A549 (cell line): Measurements from ENCODE around the gene ZNRF3. TPM values are rescaled to one million over a fixed set of nuclear protein-coding genes. Genes with fewer than 3 reads are reported as not detected.
A peak's percentile ranks its signal among the peaks of the same experiment; 100 is the strongest.

Source experiments
- ATAC-seq, 2 experiments: fragments of 200-7000 bp in 1 of 2; fragments of >200 bp in 1 of 2; cut with Nextera tagmentation in 1 of 2; cut with Tn5 transposase in 1 of 2; 3 replicates each; pipeline versions ENCODE4 v1.8.0 to v1.9.1; 2018 to 2020; ENCODE audit warnings: mild to moderate bottlenecking in 1 of 2, moderate library complexity in 1 of 2
- CTCF ChIA-PET: fragments of 300-600 bp; sonication (Branson Sonifier 250); formaldehyde crosslinking; extraction: SDS; loops from one replicate; lab custom pipeline; 2021; ENCODE audit warnings: antibody characterized with exemption, inconsistent platforms; lab: Yijun Ruan, JAX
- POLR2A ChIA-PET: fragments of 350-600 bp; formaldehyde crosslinking; extraction: SDS; loops from one replicate; lab custom pipeline; 2021; ENCODE audit warnings: antibody characterized with exemption, inconsistent platforms; lab: Yijun Ruan, JAX
- DNase-seq, 2 experiments: peaks; one replicate each; pipeline versions ENCODE4 v3.0.0 to v3.0.0-alpha.2; 2011 to 2016; ENCODE audit warnings: low read depth in 1 of 2, low spot score in 1 of 2
- FAIRE-seq: peaks from 2 replicates; lab custom pipeline; 2011; peaks lifted over from hg19 to GRCh38; lab: Jason Lieb, UNC
- H3K27ac ChIP-seq, 2 experiments: fragments of >200 bp; sonication (Bioruptor Twin); formaldehyde crosslinking; 3 replicates each; pipeline ENCODE4 v1.5.1; 2016 to 2017
- H3K4me1 ChIP-seq: fragments of >200 bp; sonication (Bioruptor Twin); formaldehyde crosslinking; 3 replicates; pipeline ENCODE4 v1.6.1; 2016
- H3K4me2 ChIP-seq: fragments of >200 bp; sonication (Bioruptor Twin); formaldehyde crosslinking; 3 replicates; pipeline ENCODE4 v1.6.1; 2016
- H3K4me3 ChIP-seq: fragments of >200 bp; sonication (Bioruptor Twin); formaldehyde crosslinking; 3 replicates; pipeline ENCODE4 v1.5.1; 2016
- H3K9me3 ChIP-seq: fragments of >200 bp; sonication (Bioruptor Twin); formaldehyde crosslinking; 3 replicates; pipeline ENCODE4 v1.6.1; 2016
- BHLHE40 ChIP-seq: IDR thresholded peaks from 2 replicates; pipeline ENCODE4 v1.6.1; 2012; ENCODE audit warnings: low read depth, low read length, inconsistent platforms
- CBX2 ChIP-seq: fragments of 200-600 bp; sonication (generic); IDR thresholded peaks from 2 replicates; pipeline ENCODE4 v1.6.1; 2016; ENCODE audit warnings: low read depth, mild to moderate bottlenecking, borderline replicate concordance
- CBX8 ChIP-seq: fragments of 200-600 bp; sonication (generic); IDR thresholded peaks from 2 replicates; pipeline ENCODE4 v1.6.1; 2016
- CHD2 ChIP-seq: fragments of 150-350 bp; IDR thresholded peaks from 2 replicates; pipeline ENCODE4 v1.6.1; 2014; ENCODE audit warnings: low read length; ENCODE audit not compliant: partially characterized antibody
- EHMT2 ChIP-seq: fragments of 200-600 bp; sonication (generic); IDR thresholded peaks from 2 replicates; pipeline ENCODE4 v1.6.1; 2016; ENCODE audit warnings: antibody characterized with exemption, low read depth, mild to moderate bottlenecking, moderate library complexity
- EP300 ChIP-seq, 2 experiments: fragments of >200 bp; sonication (Bioruptor Twin); formaldehyde crosslinking; IDR thresholded peaks; 2 replicates in 1 of 2; 3 replicates in 1 of 2; pipeline ENCODE4 v1.6.1; 2016 to 2017
- HDAC2 ChIP-seq: fragments of 200-600 bp; sonication (generic); IDR thresholded peaks from 2 replicates; pipeline ENCODE4 v1.6.1; 2016
- HEYL ChIP-seq: fragments of 250-450 bp; sonication (Bioruptor Pico); IDR thresholded peaks from 2 replicates; pipeline ENCODE4 v1.8.0; 2021; ENCODE audit warnings: mild to moderate bottlenecking, moderate library complexity
- JUN ChIP-seq, 2 experiments: fragments of >200 bp; sonication (Bioruptor Twin); formaldehyde crosslinking; IDR thresholded peaks; 2 replicates in 1 of 2; 3 replicates in 1 of 2; pipeline ENCODE4 v1.6.1; 2016 to 2017
- JUNB ChIP-seq: fragments of >200 bp; sonication (Bioruptor Twin); formaldehyde crosslinking; IDR thresholded peaks from 2 replicates; pipeline ENCODE4 v1.6.1; 2016
- MAZ ChIP-seq: fragments of 150-350 bp; IDR thresholded peaks from 2 replicates; pipeline ENCODE4 v1.6.1; 2014; ENCODE audit warnings: antibody characterized with exemption, low read depth, low read length, borderline replicate concordance
- RAD21 ChIP-seq, 2 experiments: fragments of >200 bp in 1 of 2; sonication (Bioruptor Twin) in 1 of 2; formaldehyde crosslinking in 1 of 2; IDR thresholded peaks in 1 of 2; conservative IDR thresholded peaks in 1 of 2; 2 replicates in 1 of 2; 3 replicates in 1 of 2; pipeline ENCODE4 v1.6.1; 2012 to 2018; ENCODE audit warnings: inconsistent platforms in 1 of 2
- RARB ChIP-seq: fragments of 250-450 bp; sonication (Bioruptor Pico); IDR thresholded peaks from 2 replicates; pipeline ENCODE4 v1.8.0; 2021; ENCODE audit warnings: mild to moderate bottlenecking, moderate library complexity
- RCOR1 ChIP-seq: fragments of 150-350 bp; IDR thresholded peaks from 2 replicates; pipeline ENCODE4 v1.6.1; 2014; ENCODE audit warnings: antibody characterized with exemption, low read length, low read depth
- TFCP2L1 ChIP-seq: fragments of 250-450 bp; sonication (Bioruptor Pico); IDR thresholded peaks from 2 replicates; pipeline ENCODE4 v1.5.0; 2021; ENCODE audit warnings: mild to moderate bottlenecking
- WGBS: methylation state at CpG from one replicate; pipeline ENCODE4 v1.1.6; 2017; ENCODE audit errors: missing lambda C conversion rate; 5-methylcytosine and 5-hydroxymethylcytosine counted together
- polyA plus RNA-seq, 4 experiments: library from polyadenylated mRNA; depleted of rRNA in 3 of 4; stranded (reverse); fragments of >200 nt; fragmentation: RNase III in 1 of 4; extraction: RNeasy Plus Mini Kit Qiagen cat#74134 plus additional on column Dnase treatment in 1 of 4; gene quantifications; 2 replicates in 3 of 4; 3 replicates in 1 of 4; pipeline ENCODE4 v1.2.3, GENCODE V29; 2011 to 2017
- TF ChIP-seq, protein P1 (sequence below): IDR thresholded peaks from 2 replicates; pipeline ENCODE4 v1.6.1; 2012
- TF ChIP-seq, protein P2 (sequence below): fragments of 250-450 bp; sonication (Bioruptor Pico); IDR thresholded peaks from 2 replicates; pipeline ENCODE4 v1.5.0; 2021; ENCODE audit warnings: mild to moderate bottlenecking, moderate library complexity, borderline replicate concordance
- TF ChIP-seq, protein P3 (sequence below): fragments of 450-650 bp; IDR thresholded peaks from 2 replicates; pipeline ENCODE4 v1.6.1; 2014; ENCODE audit warnings: antibody characterized with exemption
- TF ChIP-seq, protein P4 (sequence below): fragments of >200 bp; sonication (Bioruptor Twin); formaldehyde crosslinking; IDR thresholded peaks from 2 replicates; pipeline ENCODE4 v1.6.1; 2016
- TF ChIP-seq, protein P5 (sequence below): fragments of >200 bp; sonication (Bioruptor Twin); formaldehyde crosslinking; IDR thresholded peaks from 3 replicates; pipeline ENCODE4 v1.5.1; 2016
- TF ChIP-seq, protein P6 (sequence below): fragments of 250-450 bp; sonication (Bioruptor Pico); IDR thresholded peaks from 2 replicates; pipeline ENCODE4 v1.5.0; 2020; ENCODE audit warnings: low read depth, mild to moderate bottlenecking, moderate library complexity

The ZNRF3 gene
- polyA plus RNA-seq, 2 of the 4 experiments (the other 2 are of a cell fraction), result 4.6 to 6.9 TPM

DNA sequence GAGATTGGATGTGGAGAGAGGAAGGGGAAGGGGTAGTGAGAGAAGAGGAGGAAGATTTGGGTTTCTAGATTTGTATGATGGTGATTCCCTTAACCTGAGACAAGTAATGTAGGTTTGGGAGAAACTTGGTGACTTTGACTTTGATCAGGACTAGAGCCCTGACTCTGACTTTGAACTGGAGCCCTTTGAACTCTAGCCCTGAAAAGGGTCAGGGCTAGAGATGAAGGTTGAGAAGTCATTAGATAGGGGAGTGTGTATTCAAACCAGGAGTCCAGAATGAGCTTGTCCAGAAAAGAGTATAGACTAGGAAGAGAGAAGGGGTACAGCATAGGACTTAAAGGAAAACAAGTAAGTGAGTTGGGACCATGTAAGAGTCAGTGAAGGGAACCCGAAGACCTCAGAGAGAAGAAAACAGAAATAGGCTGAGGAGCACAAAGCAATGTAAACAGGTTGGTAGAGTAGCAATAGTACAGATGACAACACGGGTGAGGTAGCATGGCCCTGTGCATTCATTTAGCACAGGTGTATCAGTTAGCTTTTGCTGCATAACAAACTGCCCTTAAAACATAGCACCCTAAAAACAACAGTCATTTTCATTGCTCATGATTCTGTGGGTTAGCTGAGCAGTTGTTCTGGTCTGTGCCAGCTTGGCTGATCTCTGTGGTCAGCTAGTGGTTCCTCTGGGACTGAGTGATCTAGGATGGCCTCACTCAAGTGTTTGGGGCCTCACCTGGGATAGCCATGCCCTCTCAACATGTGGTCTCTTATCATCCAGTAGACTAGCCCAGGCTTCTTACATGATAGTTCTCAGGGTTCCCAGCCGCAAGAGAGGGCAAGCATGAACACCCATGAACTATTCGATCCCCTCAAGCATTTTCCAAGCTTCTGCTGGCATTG lies 135.2 kb downstream of the ZNRF3 start (continued):
- no peak for TF ChIP-seq RARB (CRISPR knock-in tag)
- no peak for TF ChIP-seq RAD21 (conservative IDR thresholded peaks at IDR 0.05 in 1 of 2, IDR thresholded peaks at IDR 0.05 in 1 of 2)

DNA sequence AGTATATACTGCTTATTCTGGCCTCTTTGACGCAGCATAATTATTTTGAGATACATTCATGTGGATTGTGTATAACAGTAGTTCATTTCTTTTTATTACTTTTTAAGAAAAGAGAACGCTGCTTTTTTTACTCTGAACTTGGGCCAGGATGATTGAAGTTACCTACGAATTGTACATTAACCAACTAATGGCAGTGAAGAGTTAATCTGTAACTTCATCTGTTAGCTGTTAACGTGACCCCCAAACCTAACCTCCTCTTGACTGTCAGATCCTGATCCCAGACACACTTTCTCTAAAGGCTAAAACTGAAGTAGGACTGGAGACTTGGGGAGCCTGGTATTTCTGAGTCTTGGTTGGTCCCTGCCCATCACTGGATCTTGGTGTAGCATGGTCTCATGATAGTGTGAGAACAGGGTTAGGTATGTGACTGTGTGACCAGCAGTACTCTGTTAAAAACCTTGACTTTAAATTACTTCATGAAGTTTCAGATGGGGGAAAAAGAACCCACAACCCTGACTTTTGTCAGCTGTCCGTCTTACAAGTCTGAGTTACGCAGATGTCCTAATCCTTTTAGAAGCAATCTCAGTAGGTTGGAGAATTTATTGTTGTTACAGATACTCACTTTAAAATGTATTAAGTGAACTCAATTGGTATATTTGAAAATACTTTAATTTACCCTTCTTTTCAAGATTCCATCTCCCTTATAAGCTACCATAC lies 138.9 kb downstream of the ZNRF3 start:
- Histone ChIP-seq H3K4me2 (peak overlapping the region; percentile 67), H3K27ac (peak overlapping the region; percentile 89), H3K9me3 (peaks cover 5% of the 10 kb centered on the region; the same call in 2 of the 3 replicates), H3K4me1 (peaks cover 35% of the 10 kb centered on the region), H3K4me3 (no peak overlapping the region)
- peak in 1 of 2 experiments; percentile 71; a peak in 3 of 6 replicates for ATAC-seq
- no peak for FAIRE-seq
- no peak for DNase-seq
- TF ChIP-seq JUN (IDR thresholded peaks at IDR 0.05) (0 out of 5 replicates have a peak, but pooled peaks of 1 of the 2 experiments have one; percentile 25), CHD2 (no peak), CBX2 (no peak)
- TF ChIP-seq, protein P1, sequence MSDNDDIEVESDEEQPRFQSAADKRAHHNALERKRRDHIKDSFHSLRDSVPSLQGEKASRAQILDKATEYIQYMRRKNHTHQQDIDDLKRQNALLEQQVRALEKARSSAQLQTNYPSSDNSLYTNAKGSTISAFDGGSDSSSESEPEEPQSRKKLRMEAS, result no peak
- ChIA-PET POLR2A (no interaction called here), CTCF (interaction anchor here (1.0 kb wide), 1 partner anchor 20 kb away, joined by 3 read pairs; no protein-coding TSS in a partner anchor)
- 32% methylated on average over 6 of the region's 6 CpGs for WGBS

DNA sequence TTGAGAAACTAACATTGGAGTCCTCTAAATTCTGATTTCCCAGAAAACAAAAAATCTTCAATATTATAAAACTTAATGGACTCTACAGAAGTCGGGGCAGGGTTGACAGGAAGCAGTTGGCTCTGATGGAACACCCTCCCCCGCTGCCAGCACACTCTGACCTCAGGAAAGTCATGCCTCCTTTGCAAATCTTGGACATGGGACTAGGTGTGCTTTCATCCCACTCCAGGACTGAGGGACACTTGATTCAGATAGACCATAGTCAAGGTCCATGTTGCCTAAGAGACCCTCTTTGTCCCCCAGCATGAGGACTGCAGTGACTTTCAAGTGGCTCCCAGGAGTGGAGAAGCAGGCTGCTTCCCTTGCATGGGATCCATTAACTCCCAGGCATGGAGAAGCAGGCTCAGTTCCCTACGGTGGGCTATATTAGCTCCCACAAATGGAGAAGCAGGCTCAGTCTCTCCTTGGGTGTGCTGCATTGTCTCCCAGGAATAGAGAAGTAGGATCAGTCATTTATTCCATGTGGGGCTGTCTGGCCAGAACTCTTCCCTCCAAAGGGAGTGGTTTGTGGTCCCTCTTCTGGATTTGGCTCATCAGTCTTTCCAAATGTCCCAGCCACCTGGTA lies 139.9 kb downstream of the ZNRF3 start:
- ATAC-seq (no peak; a peak in 1 of 6 replicates), DNase-seq (no peak), FAIRE-seq (no peak)
- Histone ChIP-seq H3K4me1 (peaks cover 38% of the 10 kb centered on the region), H3K4me2 (peak overlapping the region; percentile 67), H3K4me3 (no peak overlapping the region), H3K27ac (peak overlapping the region; percentile 89), H3K9me3 (peaks cover 5% of the 10 kb centered on the region; the same call in 2 of the 3 replicates)
- TF ChIP-seq BHLHE40, result no peak
- no peak for TF ChIP-seq JUNB
- TF ChIP-seq HEYL (CRISPR knock-in tag), result no peak
- no peak for TF ChIP-seq HDAC2
- TF ChIP-seq, protein P2, sequence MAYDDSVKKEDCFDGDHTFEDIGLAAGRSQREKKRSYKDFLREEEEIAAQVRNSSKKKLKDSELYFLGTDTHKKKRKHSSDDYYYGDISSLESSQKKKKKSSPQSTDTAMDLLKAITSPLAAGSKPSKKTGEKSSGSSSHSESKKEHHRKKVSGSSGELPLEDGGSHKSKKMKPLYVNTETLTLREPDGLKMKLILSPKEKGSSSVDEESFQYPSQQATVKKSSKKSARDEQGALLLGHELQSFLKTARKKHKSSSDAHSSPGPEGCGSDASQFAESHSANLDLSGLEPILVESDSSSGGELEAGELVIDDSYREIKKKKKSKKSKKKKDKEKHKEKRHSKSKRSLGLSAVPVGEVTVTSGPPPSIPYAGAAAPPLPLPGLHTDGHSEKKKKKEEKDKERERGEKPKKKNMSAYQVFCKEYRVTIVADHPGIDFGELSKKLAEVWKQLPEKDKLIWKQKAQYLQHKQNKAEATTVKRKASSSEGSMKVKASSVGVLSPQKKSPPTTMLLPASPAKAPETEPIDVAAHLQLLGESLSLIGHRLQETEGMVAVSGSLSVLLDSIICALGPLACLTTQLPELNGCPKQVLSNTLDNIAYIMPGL (CRISPR knock-in tag), result no peak
- TF ChIP-seq CBX8, result no peak
- TF ChIP-seq MAZ, result no peak
- TF ChIP-seq EP300 (IDR thresholded peaks at IDR 0.05), result no peak
- TF ChIP-seq RCOR1, result no peak
- no peak for TF ChIP-seq RAD21 (conservative IDR thresholded peaks at IDR 0.05 in 1 of 2, IDR thresholded peaks at IDR 0.05 in 1 of 2)
- TF ChIP-seq, protein P3, sequence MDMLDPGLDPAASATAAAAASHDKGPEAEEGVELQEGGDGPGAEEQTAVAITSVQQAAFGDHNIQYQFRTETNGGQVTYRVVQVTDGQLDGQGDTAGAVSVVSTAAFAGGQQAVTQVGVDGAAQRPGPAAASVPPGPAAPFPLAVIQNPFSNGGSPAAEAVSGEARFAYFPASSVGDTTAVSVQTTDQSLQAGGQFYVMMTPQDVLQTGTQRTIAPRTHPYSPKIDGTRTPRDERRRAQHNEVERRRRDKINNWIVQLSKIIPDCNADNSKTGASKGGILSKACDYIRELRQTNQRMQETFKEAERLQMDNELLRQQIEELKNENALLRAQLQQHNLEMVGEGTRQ, result no peak
- TF ChIP-seq EHMT2, result no peak
- no peak for TF ChIP-seq TFCP2L1 (CRISPR knock-in tag)
- TF ChIP-seq, protein P4, sequence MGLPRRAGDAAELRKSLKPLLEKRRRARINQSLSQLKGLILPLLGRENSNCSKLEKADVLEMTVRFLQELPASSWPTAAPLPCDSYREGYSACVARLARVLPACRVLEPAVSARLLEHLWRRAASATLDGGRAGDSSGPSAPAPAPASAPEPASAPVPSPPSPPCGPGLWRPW, result no peak
- TF ChIP-seq, protein P5, sequence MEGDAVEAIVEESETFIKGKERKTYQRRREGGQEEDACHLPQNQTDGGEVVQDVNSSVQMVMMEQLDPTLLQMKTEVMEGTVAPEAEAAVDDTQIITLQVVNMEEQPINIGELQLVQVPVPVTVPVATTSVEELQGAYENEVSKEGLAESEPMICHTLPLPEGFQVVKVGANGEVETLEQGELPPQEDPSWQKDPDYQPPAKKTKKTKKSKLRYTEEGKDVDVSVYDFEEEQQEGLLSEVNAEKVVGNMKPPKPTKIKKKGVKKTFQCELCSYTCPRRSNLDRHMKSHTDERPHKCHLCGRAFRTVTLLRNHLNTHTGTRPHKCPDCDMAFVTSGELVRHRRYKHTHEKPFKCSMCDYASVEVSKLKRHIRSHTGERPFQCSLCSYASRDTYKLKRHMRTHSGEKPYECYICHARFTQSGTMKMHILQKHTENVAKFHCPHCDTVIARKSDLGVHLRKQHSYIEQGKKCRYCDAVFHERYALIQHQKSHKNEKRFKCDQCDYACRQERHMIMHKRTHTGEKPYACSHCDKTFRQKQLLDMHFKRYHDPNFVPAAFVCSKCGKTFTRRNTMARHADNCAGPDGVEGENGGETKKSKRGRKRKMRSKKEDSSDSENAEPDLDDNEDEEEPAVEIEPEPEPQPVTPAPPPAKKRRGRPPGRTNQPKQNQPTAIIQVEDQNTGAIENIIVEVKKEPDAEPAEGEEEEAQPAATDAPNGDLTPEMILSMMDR, result no peak
- TF ChIP-seq, protein P1, result no peak
- TF ChIP-seq, protein P6, sequence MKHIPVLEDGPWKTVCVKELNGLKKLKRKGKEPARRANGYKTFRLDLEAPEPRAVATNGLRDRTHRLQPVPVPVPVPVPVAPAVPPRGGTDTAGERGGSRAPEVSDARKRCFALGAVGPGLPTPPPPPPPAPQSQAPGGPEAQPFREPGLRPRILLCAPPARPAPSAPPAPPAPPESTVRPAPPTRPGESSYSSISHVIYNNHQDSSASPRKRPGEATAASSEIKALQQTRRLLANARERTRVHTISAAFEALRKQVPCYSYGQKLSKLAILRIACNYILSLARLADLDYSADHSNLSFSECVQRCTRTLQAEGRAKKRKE (CRISPR knock-in tag), result no peak
- POLR2A ChIA-PET, result no interaction called here
- CTCF ChIA-PET, result interaction anchor here (1.0 to 1.5 kb wide), 2 partner anchors 18 to 168 kb away, joined by 3 to 5 read pairs; no protein-coding TSS in a partner anchor
- WGBS, result 50% methylated on average over 3 of the region's 3 CpGs
